Adrenal gland (tissue), 12 donors: Measurements from ENCODE around the gene PLA2G4D. TPM values are rescaled to one million over a fixed set of nuclear protein-coding genes. Genes with fewer than 3 reads are reported as not detected.

ENCODE experiments used
- DNase-seq, 7 donors: peaks; one replicate each; pipeline ENCODE4 v3.0.0-alpha.2; 2019 to 2020
- H3K27ac ChIP-seq, 5 donors: fragments of 200-600 bp; sonication (generic) in 4 of 5; 1 replicate in 3 of 5; 2 replicates in 2 of 5; pipeline versions ENCODE4 v1.5.1 to v1.8.0; 2016 to 2020; ENCODE audit warnings: mild to moderate bottlenecking in 1 of 5
- H3K27me3 ChIP-seq: fragments of 200-600 bp; 2 replicates; pipeline ENCODE4 v1.8.0; 2021
- H3K36me3 ChIP-seq, 2 donors: fragments of 200-600 bp; replicated peaks in 1 of 2; 1 replicate in 1 of 2; 2 replicates in 1 of 2; pipeline versions ENCODE4 v1.5.1 to v1.8.0; 2018 to 2022
- H3K4me1 ChIP-seq, 2 donors: fragments of 200-600 bp; replicated peaks in 1 of 2; 1 replicate in 1 of 2; 2 replicates in 1 of 2; pipeline versions ENCODE4 v1.5.1 to v1.8.0; 2018 to 2021
- H3K4me3 ChIP-seq, 4 donors: fragments of 200-600 bp; sonication (generic) in 3 of 4; one replicate each; pipeline ENCODE4 v1.5.1; 2016 to 2018
- H3K9me3 ChIP-seq, 3 donors: fragments of 200-600 bp; sonication (generic) in 1 of 3; replicated peaks in 1 of 3; 1 replicate in 2 of 3; 2 replicates in 1 of 3; pipeline versions ENCODE4 v1.5.1 to v1.8.0; 2016 to 2021
- POLR2A ChIP-seq, 2 donors: fragments of 450-650 bp; IDR thresholded peaks; one replicate each; pipeline ENCODE4 v1.6.1; 2017; ENCODE audit warnings: antibody characterized with exemption in 2 of 2, mild to moderate bottlenecking in 2 of 2, moderate library complexity in 1 of 2
- WGBS, 4 donors: extraction: QIAGEN DNeasy Blood & Tissue Kit in 2 of 4; methylation state at CpG; one replicate each; pipeline versions ENCODE4 v1.1.5 to v1.1.7; 2013 to 2017; 5-methylcytosine and 5-hydroxymethylcytosine counted together
- intact Hi-C, 2 donors: fragments of 100-400 bp; cut with DNase I; formaldehyde crosslinking; loops; one replicate each; pipeline versions ENCODE4 v1.14.1 to v1.15.0; 2022 to 2023
- polyA plus RNA-seq, 3 donors: library from polyadenylated mRNA; stranded (reverse); fragments of 200-250 nt in 2 of 3; fragments of 350-450 nt in 1 of 3; fragmentation: Illumina TruSeq in 1 of 3; extraction: RNeasy Lipid Tissue Mini Kit (QIAGEN cat#74804) in 1 of 3; gene quantifications; one replicate each; pipeline ENCODE4 v1.2.3, GENCODE V29; 2013 to 2014
- total RNA-seq, 9 donors: library from RNA; depleted of rRNA in 4 of 9; stranded (reverse); fragments of >200 nt in 4 of 9; fragments of 120-200 nt in 1 of 9; fragmentation: NEBNext Ultra II Directional in 1 of 9; extraction: Animal tissue kit (Norgen Biotek cat#: 25700) in 1 of 9; gene quantifications; one replicate each; pipeline versions ENCODE4 v1.1.0 to v1.2.4, GENCODE V29; 2013 to 2023
- TF ChIP-seq, protein P1 (sequence below), 6 experiments: fragments of 450-650 bp in 4 of 6; fragments of 200-600 bp in 2 of 6; sonication (generic) in 1 of 6; IDR thresholded peaks; 1 replicate in 5 of 6; 2 replicates in 1 of 6; pipeline versions ENCODE4 v1.5.1 to v1.8.0; 2016 to 2021; ENCODE audit warnings: antibody characterized with exemption in 6 of 6, mild to moderate bottlenecking in 2 of 6, moderate library complexity in 1 of 6
- donor health status: healthy with polysubstance abuse.
- donor health status: Bipolar disorder and iron deficiency.
- donor health status: DM: yes; HTN: yes; CAD: no.
- donor health status: DM: no; HTN: no; CAD: no.
- donor health status: DM: no; HTN: no; CAD: no.
- donor health status: DM: yes; HTN: yes; CAD: no.

Gene PLA2G4D
- total and polyA plus RNA-seq, 12 donors, result 0.07 to 1.2 (median 0.23) TPM; not detected in 2

DNA sequence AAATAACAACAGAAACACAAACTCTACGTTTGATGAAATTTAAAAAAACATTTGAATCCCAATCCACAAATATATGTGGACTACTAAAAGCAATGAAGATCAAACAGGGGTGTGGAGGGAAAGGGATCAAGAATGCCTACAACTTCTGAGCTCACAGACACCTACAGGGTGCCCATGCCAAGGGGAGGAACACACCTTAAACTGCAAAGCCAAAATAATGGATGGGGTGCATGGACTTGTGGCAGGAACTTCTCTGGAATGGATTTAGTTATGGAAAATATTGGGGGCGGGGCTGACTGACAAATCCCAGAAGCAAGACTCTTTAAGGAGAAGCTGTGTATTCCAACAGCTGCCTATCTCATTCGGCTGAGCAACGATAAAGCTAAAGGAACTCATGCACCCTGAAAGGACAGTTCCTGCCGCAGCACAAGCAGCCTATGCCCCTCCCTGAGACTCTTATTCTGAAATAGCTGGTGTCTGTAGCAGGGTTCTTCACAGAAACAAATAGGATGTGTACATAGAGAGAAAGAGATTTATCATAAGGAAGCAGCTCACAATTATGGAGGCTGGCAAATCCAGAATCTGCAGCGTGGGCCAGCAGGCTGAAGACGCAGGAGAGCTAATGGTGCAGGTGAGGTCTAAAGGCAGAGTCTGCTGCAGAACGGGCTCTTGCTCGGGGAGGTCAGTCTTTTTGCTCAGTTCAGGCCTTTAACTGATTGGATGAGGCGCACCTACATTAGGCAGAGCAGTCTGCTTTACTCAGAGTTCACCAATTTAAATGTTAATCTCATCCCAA lies 24.5 kb upstream of the PLA2G4D start:
- H3K4me1 ChIP-seq, result no peaks in the 10 kb centered on the region
- H3K9me3 ChIP-seq, result no peaks in the 10 kb centered on the region
- WGBS, 4 donors, result 52 to 58% (median 56%) methylated on average over 10 of the region's 10 CpGs
- no peaks in the 10 kb centered on the region for H3K36me3 ChIP-seq
- TF ChIP-seq, protein P1, sequence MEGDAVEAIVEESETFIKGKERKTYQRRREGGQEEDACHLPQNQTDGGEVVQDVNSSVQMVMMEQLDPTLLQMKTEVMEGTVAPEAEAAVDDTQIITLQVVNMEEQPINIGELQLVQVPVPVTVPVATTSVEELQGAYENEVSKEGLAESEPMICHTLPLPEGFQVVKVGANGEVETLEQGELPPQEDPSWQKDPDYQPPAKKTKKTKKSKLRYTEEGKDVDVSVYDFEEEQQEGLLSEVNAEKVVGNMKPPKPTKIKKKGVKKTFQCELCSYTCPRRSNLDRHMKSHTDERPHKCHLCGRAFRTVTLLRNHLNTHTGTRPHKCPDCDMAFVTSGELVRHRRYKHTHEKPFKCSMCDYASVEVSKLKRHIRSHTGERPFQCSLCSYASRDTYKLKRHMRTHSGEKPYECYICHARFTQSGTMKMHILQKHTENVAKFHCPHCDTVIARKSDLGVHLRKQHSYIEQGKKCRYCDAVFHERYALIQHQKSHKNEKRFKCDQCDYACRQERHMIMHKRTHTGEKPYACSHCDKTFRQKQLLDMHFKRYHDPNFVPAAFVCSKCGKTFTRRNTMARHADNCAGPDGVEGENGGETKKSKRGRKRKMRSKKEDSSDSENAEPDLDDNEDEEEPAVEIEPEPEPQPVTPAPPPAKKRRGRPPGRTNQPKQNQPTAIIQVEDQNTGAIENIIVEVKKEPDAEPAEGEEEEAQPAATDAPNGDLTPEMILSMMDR (IDR thresholded peaks at IDR 0.05), result no peak
- no peak for TF ChIP-seq POLR2A (IDR thresholded peaks at IDR 0.05)
- no peaks in the 10 kb centered on the region for H3K27me3 ChIP-seq
- DNase-seq, result no peak
- no peak overlapping the region for H3K27ac ChIP-seq
- H3K4me3 ChIP-seq, result no peak overlapping the region
- intact Hi-C loops, result no loop called here

- no peak overlapping the region for H3K4me3 ChIP-seq
- H3K4me1 ChIP-seq, result no peaks in the 10 kb centered on the region
- intact Hi-C loops, result loop anchor here in 1 of 2 donors (2.0 kb wide), 1 partner anchor 29 kb away; no protein-coding TSS in a partner anchor
- 54 to 63% (median 57%) methylated on average over 4 of the region's 4 CpGs for WGBS, 4 donors
- no peaks in the 10 kb centered on the region for H3K27me3 ChIP-seq
- no peak overlapping the region for H3K27ac ChIP-seq
- no peaks in the 10 kb centered on the region for H3K36me3 ChIP-seq
- no peaks in the 10 kb centered on the region for H3K9me3 ChIP-seq
- TF ChIP-seq POLR2A (IDR thresholded peaks at IDR 0.05), result no peak
- TF ChIP-seq, protein P1 (IDR thresholded peaks at IDR 0.05), result no peak
- no peak for DNase-seq
Observed at GRCh38 chr15:42111924-42112323, 17.6 kb upstream of the PLA2G4D start.

- H3K36me3 ChIP-seq, result no peaks in the 10 kb centered on the region
- no peaks in the 10 kb centered on the region for H3K9me3 ChIP-seq
- TF ChIP-seq, protein P1 (IDR thresholded peaks at IDR 0.05), result no peak
- no peak for TF ChIP-seq POLR2A (IDR thresholded peaks at IDR 0.05)
- WGBS, 4 donors, result 63 to 71% (median 69%) methylated on average over 3 of the region's 3 CpGs
- no peak for DNase-seq
- no peak overlapping the region for H3K4me3 ChIP-seq
- intact Hi-C loops, result loop anchor here in 1 of 2 donors (2.0 kb wide), 1 partner anchor 30 kb away; no protein-coding TSS in a partner anchor
- no peak overlapping the region for H3K27ac ChIP-seq
- no peaks in the 10 kb centered on the region for H3K4me1 ChIP-seq
- H3K27me3 ChIP-seq, result no peaks in the 10 kb centered on the region
Observed at GRCh38 chr15:42110367-42110766, 16.0 kb upstream of the PLA2G4D start.

DNA sequence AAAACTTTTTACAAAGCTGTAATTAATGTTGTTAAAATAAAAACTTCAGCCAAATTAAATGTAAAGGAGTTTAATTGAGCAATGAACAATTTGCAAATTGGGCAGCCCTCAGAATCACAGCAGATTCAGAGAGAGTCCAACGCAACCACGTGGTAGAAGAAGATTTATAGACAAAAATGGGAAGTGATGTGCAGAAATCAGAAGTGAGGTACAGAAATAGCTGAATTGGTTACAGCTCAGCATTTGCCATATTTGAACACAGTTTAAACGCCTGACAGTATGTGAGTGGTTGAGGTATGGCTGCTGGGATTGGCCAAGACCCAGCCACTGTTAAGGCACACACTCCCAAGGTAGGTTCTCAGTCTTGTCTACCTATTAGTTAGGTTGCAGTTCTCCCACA lies 14.4 kb upstream of the PLA2G4D start:
- intact Hi-C loops, result no loop called here
- H3K9me3 ChIP-seq, result no peaks in the 10 kb centered on the region
- H3K27ac ChIP-seq, result no peak overlapping the region
- no peak for TF ChIP-seq POLR2A (IDR thresholded peaks at IDR 0.05)
- 58 to 76% (median 69%) methylated on average over 3 of the region's 3 CpGs for WGBS, 4 donors
- no peaks in the 10 kb centered on the region for H3K27me3 ChIP-seq
- H3K36me3 ChIP-seq, result no peaks in the 10 kb centered on the region
- no peaks in the 10 kb centered on the region for H3K4me1 ChIP-seq
- no peak overlapping the region for H3K4me3 ChIP-seq
- no peak for DNase-seq

- intact Hi-C loops, result no loop called here
- Histone ChIP-seq H3K9me3 (no peaks in the 10 kb centered on the region), H3K27ac (no peak overlapping the region), H3K36me3 (no peaks in the 10 kb centered on the region), H3K4me3 (no peak overlapping the region), H3K4me1 (no peaks in the 10 kb centered on the region), H3K27me3 (no peaks in the 10 kb centered on the region)
- no peak for DNase-seq
- TF ChIP-seq, protein P1 (IDR thresholded peaks at IDR 0.05), result no peak
- no peak for TF ChIP-seq POLR2A (IDR thresholded peaks at IDR 0.05)
Observed at GRCh38 chr15:42108189-42108588, 13.8 kb upstream of the PLA2G4D start.
